Ishikawa (cell line): ENCODE data around the gene LOXHD1.

Experiments
- CEBPB ChIP-seq: IDR thresholded peaks from 2 replicates; pipeline ENCODE4 v1.6.1; 2012
- CREB1 ChIP-seq: IDR thresholded peaks from 2 replicates; pipeline ENCODE4 v1.6.1; 2012; ENCODE audit warnings: low read depth
- EGR1 ChIP-seq: IDR thresholded peaks from 2 replicates; pipeline ENCODE4 v1.6.1; 2012
- EP300 ChIP-seq: IDR thresholded peaks from 2 replicates; pipeline ENCODE4 v1.6.1; 2012; ENCODE audit warnings: borderline replicate concordance
- FOXM1 ChIP-seq: IDR thresholded peaks from 2 replicates; pipeline ENCODE4 v1.6.1; 2012; ENCODE audit warnings: low read depth, borderline replicate concordance
- MAX ChIP-seq: IDR thresholded peaks from 2 replicates; pipeline ENCODE4 v1.6.1; 2012
- TAF1 ChIP-seq: IDR thresholded peaks from 2 replicates; pipeline ENCODE4 v1.6.1; 2012; ENCODE audit warnings: low read depth, mild to moderate bottlenecking
- TEAD4 ChIP-seq: IDR thresholded peaks from 2 replicates; pipeline ENCODE4 v1.6.1; 2012
- ZBTB7A ChIP-seq: IDR thresholded peaks from 2 replicates; pipeline ENCODE4 v1.6.1; 2012; ENCODE audit warnings: low read depth

DNA sequence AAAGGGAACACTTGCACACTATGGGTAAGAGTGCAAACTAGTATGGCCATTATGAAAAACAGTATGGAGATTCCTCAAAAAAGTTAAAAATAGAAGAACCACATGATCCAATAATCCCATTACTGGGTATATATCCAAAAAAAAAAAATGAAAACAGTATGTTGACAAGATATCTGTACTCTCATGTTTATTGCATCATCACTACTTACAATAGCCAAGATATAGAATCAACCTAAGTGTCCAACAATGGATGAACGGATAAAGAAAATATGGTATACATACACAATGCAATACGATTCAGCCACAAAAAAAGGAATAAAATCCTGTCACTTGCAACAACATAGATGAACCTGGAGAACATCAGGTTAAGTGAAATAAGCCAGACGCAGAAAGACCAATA is 73.3 kb downstream of the LOXHD1 start:
- TF ChIP-seq CEBPB (no peak), EGR1 (no peak), TAF1 (no peak), EP300 (no peak), MAX (no peak), TEAD4 (no peak), FOXM1 (no peak), CREB1 (no peak), ZBTB7A (no peak)
